NCI-H128 (cell line): ENCODE data around the gene GNG14.
A peak's percentile ranks its signal among the peaks of the same experiment; 100 is the strongest.
"Not testable (repeated sequence)": the region's sequence is repeated elsewhere in the genome, so short reads cannot be mapped to it uniquely, and the experiment has no call there.

ENCODE experiments used
- DNase-seq: peaks from one replicate; lab custom pipeline; 2025; ENCODE audit not compliant: unreplicated experiment; lab: John Stamatoyannopoulos, UW

GNG14 gene

GRCh38 chr19:12666265-12667048 is 21.3 kb upstream of the GNG14 start, which contains the start of the genes MAN2B1 and WDR83:
TSS of gene MAN2B1 (minus strand) at chr19:12666742. CDS start at chr19:12666701, 41 bp downstream.
TSS of gene WDR83 (plus strand) at chr19:12666807. CDS start at chr19:12669791, 2,984 bp downstream.
- peak; percentile 35 for DNase-seq

DNA sequence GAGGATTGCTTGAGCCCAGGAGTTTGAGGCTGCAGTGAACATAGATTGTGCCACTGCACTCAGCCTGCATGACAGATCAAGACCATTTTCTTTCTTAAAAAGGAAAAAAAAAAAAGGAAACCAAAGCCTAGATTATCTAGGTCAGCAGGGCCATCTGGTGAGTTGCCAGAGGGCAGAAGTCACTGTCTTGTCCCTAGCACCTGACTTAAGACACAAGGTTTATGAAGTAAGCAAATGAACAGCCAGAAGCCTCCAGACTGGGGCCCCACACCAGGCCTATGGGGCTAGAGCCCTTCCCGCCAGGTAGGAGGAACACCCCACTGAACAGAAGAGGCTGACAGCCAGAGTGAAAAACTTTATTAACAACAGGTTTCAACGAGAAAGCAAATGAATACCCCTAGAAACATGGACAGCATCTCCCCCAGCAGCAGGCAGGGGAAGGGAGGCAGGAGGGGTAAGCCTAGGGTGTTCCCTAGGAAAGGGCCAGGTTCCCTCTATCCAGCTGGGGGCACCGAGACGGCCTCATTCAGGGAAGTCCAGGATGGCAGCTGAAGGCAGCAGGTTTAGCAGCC is 20.0 kb upstream of the GNG14 start:
- no peak for DNase-seq

DNA sequence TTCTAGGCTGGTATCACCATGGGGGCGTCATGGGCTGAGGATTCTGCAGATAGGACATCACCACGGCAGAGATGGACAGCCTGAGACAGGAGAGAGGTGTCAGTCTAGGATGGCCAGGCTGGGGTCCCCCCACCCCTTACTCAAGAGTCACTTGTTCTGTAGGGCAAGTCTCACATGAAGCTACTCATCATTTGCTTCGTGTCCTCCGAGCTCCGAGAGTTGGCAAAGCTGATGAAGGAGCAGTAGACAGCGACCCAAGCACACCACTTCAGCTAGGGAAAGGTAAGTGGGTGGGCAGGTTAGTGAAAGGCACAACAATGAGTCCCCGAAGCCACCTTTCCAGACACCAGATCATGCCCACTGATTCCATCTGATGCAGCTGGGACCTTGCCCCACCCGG is 19.5 kb upstream of the GNG14 start:
- no peak for DNase-seq

DNA sequence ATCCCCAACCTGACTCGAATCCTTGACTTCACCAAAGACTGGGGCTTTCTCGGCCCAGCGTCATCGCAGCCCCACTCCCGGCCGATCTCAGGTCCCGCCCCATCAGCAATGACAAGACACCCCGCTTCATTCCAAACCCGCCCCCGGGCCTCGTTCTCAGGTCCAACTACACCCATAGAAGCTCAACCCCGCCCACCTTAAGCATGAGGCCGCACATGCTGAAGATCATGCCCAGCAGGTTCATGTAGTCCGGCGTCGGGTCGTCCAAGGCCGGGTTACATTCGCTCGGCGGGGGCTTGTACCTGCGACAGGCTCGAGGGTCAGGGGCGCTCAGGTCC is 18.9 kb upstream of the GNG14 start:
- no peak for DNase-seq

GRCh38 chr19:12669270-12670158 is 18.3 kb upstream of the GNG14 start:
- peak; percentile 64 for DNase-seq

GRCh38 chr19:12670159-12670928 is 17.5 kb upstream of the GNG14 start:
- no peak for DNase-seq

DNA sequence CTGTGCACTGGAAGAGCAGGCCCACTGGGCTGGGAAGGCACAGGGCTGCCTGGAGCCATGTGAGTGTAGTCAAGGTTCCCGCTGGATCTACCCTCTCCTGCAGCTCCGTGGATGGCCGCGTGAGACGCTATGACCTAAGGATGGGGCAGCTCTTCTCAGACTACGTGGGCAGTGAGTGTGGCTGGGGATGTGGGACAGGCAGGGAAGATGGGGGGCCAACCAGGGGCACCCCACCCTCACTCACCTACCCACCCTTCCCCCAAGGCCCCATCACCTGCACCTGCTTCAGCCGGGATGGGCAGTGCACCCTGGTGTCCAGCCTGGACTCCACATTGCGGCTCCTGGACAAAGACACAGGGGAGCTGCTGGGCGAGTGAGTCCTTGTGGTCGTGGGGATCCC is 15.1 kb upstream of the GNG14 start:
- DNase-seq: no peak

DNA sequence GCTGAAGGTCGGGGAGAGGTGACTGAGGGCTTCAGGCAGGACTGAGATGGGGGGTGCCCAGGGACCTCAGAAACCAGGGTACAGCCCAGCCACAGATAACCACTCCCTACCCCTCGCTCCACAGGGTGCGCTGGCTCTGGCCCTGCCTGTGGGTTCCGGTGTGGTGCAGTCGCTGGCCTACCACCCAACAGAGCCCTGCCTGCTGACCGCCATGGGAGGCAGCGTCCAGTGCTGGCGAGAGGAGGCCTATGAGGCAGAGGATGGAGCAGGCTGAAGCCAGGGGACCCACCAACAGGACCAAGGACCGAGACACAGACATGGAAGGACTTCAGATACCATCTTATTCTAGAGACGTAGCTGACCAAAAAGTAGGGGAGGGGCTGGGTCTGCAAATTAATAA is 12.4 kb upstream of the GNG14 start:
- no peak for DNase-seq

- DNase-seq: no peak
Measured at GRCh38 chr19:12675940-12676339, 11.9 kb upstream of the GNG14 start.

DNA sequence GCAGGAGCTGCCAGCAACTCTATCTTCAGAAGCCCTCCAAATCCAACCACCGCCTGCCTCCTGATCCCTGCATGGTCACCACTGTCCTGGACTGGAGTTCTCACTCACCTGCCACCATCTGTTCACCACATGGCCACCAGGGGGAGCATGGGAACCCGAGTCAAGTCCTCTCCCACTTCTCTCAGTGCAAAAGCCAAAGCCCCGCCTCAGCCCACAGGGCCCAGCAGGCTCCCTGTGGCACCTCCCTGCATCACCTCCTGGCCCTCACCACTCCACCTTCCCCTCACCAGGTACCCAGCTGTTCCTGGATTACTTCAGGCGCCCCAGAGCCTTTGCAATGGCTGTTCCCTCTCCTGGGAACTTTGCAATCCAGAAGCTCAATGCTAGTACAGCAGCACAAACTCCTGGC is 11.4 kb upstream of the GNG14 start:
- peak; percentile 52 for DNase-seq

GRCh38 chr19:12676928-12677327 is 10.9 kb upstream of the GNG14 start:
- DNase-seq: no peak

GRCh38 chr19:12678039-12678438 is 9.8 kb upstream of the GNG14 start:
- not testable (repeated sequence) for DNase-seq

- no peak for DNase-seq
Measured at GRCh38 chr19:12680034-12680433, 7.8 kb upstream of the GNG14 start.

DNA sequence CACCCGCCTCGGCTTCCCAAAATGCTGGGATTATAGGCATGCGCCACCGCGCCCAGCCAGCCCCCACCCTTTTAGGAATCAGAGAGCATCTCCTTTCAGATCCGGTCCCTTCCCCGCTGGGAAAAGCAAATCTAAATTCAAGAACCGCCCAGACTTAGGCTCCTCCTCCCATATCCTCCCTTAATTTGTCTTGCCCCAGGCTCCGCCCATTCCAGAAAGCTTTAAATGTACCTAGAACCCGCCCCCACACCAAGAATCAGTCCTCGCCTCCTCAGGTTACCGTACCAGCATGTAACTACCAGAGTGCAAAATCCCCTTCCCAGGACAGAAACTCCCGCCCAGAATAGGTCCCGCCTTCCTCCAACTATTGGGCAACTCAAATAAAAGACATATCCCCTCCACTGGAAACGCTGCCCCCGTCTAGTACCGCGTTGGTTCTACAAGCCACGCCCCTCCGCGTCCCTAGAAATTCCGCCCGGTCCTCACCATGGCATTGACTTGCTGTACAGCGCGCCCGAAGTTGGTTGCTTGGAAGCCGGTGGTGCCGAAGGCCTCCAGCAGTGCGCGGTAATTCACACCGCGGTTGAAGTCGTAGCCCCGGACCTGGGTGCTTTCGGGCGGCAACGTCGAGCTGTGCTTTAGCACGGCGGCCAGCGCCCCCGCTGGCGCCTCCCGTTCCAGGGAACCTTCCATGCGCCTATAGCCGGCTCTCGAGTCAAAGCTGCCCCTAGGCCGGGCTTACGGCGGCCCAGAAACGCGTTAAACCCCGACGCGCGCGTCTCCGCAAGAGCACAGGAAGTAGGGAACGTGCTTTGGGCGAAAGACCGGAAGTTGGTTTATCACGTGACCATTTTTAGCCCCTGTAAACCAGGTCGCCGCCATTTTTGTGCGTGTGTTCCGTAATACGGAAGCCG is 6.5 kb upstream of the GNG14 start, which contains the start of gene DHPS:
Gene DHPS, minus strand, starts transcription at position 807 of the 914 bp plus-strand sequence. Its CDS starts 114 bp downstream, at position 693.
- DNase-seq: peak; percentile 91

- no peak for DNase-seq
Measured at GRCh38 chr19:12685831-12686230, 2.0 kb upstream of the GNG14 start.

GRCh38 chr19:12689012-12689411 is 1.2 kb downstream of the GNG14 start:
- DNase-seq: no peak

DNA sequence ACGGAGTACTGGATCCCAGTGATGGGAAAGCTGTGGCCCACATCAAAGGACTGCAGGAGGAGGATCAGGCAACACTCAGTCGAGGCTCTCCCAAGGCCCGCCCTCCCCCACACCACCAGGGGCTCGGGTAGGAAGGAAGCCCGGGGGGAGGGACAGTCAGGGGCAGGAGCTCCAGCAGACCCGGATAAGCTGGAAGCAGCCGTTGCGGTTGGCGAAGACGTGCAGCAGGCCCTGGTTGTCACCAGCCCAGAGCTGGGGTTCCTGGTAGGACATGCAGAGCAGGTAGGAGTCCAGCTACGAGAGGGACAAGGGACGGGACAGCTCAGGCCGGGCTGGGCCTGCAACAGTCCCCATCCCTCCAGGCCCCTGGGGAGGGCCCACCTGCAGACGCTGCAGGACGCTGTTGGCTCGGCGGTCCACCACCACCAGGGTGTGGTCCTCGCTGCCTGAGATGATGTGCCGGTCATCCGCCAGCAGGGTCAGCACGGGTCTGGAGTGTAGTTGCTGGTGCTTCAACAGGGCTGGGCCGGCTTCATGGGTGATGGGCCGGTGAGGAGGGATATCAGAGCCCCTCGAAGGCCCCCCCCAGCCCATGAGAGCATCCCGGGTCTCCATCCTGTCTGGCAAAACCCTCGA is 1.9 kb downstream of the GNG14 start:
- DNase-seq: no peak

GRCh38 chr19:12692960-12693359 is 5.2 kb downstream of the GNG14 start:
- no peak for DNase-seq

- DNase-seq: no peak
Measured at GRCh38 chr19:12694641-12695040, 6.8 kb downstream of the GNG14 start.
